Frontal cortex (tissue), 4 donors: Measurements from ENCODE around the gene BRD8. TPM values are rescaled to one million over a fixed set of nuclear protein-coding genes. Genes with fewer than 3 reads are reported as not detected.
"Not testable (repeated sequence)": the region's sequence is repeated elsewhere in the genome, so short reads cannot be mapped to it uniquely, and the experiment has no call there.

Experiments
- DNase-seq, 2 donors: peaks; one replicate each; pipeline ENCODE4 v3.0.0; 2012; ENCODE audit warnings: low spot score in 2 of 2
- FAIRE-seq: peaks from 2 replicates; lab custom pipeline; 2012; peaks lifted over from hg19 to GRCh38; lab: Jason Lieb, UNC
- total RNA-seq: library from RNA; depleted of rRNA; stranded (reverse); fragments of >200 nt; gene quantifications from one replicate; pipeline ENCODE4 v1.2.3, GENCODE V29; 2014
- donor health status: control.
- donor health status: control.
- donor health status: control.

Gene BRD8
- total RNA-seq, 1 donor from 2014 or later, result 41.2 TPM

- DNase-seq (no peak), FAIRE-seq (no peak)
Measured at GRCh38 chr5:138160706-138161105, 17.7 kb downstream of the BRD8 start.

- FAIRE-seq, result no peak
- DNase-seq, result no peak
Measured at GRCh38 chr5:138159666-138160065, 18.8 kb downstream of the BRD8 start.

GRCh38 chr5:138157626-138158025, 20.8 kb downstream of the BRD8 start:
- FAIRE-seq (no peak), DNase-seq (no peak)

GRCh38 chr5:138155977-138156376, 22.5 kb downstream of the BRD8 start:
- not testable (repeated sequence) for DNase-seq, FAIRE-seq

- DNase-seq, result no peak
- FAIRE-seq, result no peak
Measured at GRCh38 chr5:138149530-138149929, 28.9 kb downstream of the BRD8 start.

GRCh38 chr5:138148811-138149210, 29.6 kb downstream of the BRD8 start:
- FAIRE-seq, result no peak

GRCh38 chr5:138143578-138143977, 34.9 kb downstream of the BRD8 start:
- not testable (repeated sequence) for FAIRE-seq, DNase-seq

More at GRCh38 chr5:138148811-138149210, 29.6 kb downstream of the BRD8 start:
- DNase-seq, result no peak

GRCh38 chr5:138141734-138142133, 36.7 kb downstream of the BRD8 start:
- no peak for FAIRE-seq
- no peak for DNase-seq

- FAIRE-seq, result no peak
- DNase-seq, result no peak
Measured at GRCh38 chr5:138140268-138140667, 38.2 kb downstream of the BRD8 start.

- no peak for FAIRE-seq
Measured at GRCh38 chr5:138139781-138140090, 38.7 kb downstream of the BRD8 start.

GRCh38 chr5:138138949-138139780, 39.3 kb downstream of the BRD8 start, which contains the start of gene NME5:
TSS of gene NME5 (minus strand) at chr5:138139428. CDS start at chr5:138138780, 648 bp downstream.
- FAIRE-seq (no peak), DNase-seq (peak; percentile 52 to 57)

More at GRCh38 chr5:138139781-138140090, 38.7 kb downstream of the BRD8 start:
- no peak for DNase-seq

GRCh38 chr5:138132543-138132942, 45.9 kb downstream of the BRD8 start:
- FAIRE-seq, result no peak
- no peak for DNase-seq

- no peak for FAIRE-seq
- no peak for DNase-seq
Measured at GRCh38 chr5:138129347-138129746, 49.1 kb downstream of the BRD8 start.

- DNase-seq, result no peak
- no peak for FAIRE-seq
Measured at GRCh38 chr5:138128334-138128733, 50.1 kb downstream of the BRD8 start.

GRCh38 chr5:138115254-138115653, 63.2 kb downstream of the BRD8 start:
- DNase-seq (no peak), FAIRE-seq (peak; percentile 30)

- DNase-seq, result no peak
- FAIRE-seq, result no peak
Measured at GRCh38 chr5:138111937-138112336, 66.5 kb downstream of the BRD8 start.

GRCh38 chr5:138111181-138111580, 67.2 kb downstream of the BRD8 start:
- no peak for FAIRE-seq

GRCh38 chr5:138110266-138110963, 68.0 kb downstream of the BRD8 start:
- FAIRE-seq, result no peak

More at GRCh38 chr5:138111181-138111580, 67.2 kb downstream of the BRD8 start:
- DNase-seq, result no peak

GRCh38 chr5:138109463-138110265, 68.8 kb downstream of the BRD8 start:
- DNase-seq (no peak), FAIRE-seq (no peak)

More at GRCh38 chr5:138110266-138110963, 68.0 kb downstream of the BRD8 start:
- DNase-seq, result no peak

- FAIRE-seq, result no peak
- no peak for DNase-seq
Measured at GRCh38 chr5:138107213-138107612, 71.2 kb downstream of the BRD8 start.
